Coronary artery (tissue), 2 donors: Measurements from ENCODE around the gene NR2F1.

Experiments used
- DNase-seq: peaks from one replicate; pipeline ENCODE4 v3.0.0-alpha.2; 2017; ENCODE audit warnings: low spot score
- H3K27ac ChIP-seq, 2 donors: fragments of 200-600 bp; sonication (generic); one replicate each; pipeline ENCODE4 v1.5.1; 2016 to 2019
- H3K4me3 ChIP-seq: fragments of 200-600 bp; sonication (generic); 2 replicates; pipeline ENCODE4 v1.5.1; 2016; ENCODE audit warnings: mild to moderate bottlenecking, moderate library complexity
- TF ChIP-seq, protein P1 (sequence below): fragments of 200-600 bp; sonication (generic); IDR thresholded peaks from one replicate; pipeline ENCODE4 v1.5.1; 2019; ENCODE audit warnings: antibody characterized with exemption

The NR2F1 gene

DNA sequence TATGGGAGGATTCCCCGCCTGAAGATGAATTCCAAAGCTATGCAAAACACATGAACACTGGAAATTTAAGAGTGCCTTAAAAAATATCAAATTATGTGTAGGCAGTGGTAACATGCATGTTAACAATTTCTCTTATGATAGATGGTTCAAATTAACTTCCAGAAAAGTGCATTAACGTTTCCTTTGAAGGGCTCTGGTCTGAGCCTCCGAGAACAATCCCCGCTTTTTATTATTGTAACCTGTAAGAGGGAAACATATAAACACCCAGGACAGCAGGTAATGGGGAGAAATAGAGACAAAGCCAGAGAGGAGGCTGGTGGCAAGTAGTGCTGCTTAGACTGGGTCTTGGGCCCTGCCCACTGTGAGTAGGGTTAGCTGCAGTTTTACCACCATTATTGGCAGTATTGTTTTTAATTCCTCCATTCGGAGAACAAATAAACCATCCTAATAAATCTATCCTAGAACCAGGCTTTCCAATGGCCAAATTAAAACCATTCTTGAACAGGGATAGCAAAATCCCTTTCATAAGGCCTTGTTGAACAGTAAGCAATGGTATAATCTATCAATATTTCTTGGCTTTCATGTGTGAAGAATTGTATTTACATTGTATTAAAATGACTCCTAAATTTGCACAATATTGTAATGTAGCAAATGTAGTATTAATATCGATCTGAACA, 6.3 kb downstream of the NR2F1 start:
- no peak for DNase-seq
- TF ChIP-seq, protein P1, sequence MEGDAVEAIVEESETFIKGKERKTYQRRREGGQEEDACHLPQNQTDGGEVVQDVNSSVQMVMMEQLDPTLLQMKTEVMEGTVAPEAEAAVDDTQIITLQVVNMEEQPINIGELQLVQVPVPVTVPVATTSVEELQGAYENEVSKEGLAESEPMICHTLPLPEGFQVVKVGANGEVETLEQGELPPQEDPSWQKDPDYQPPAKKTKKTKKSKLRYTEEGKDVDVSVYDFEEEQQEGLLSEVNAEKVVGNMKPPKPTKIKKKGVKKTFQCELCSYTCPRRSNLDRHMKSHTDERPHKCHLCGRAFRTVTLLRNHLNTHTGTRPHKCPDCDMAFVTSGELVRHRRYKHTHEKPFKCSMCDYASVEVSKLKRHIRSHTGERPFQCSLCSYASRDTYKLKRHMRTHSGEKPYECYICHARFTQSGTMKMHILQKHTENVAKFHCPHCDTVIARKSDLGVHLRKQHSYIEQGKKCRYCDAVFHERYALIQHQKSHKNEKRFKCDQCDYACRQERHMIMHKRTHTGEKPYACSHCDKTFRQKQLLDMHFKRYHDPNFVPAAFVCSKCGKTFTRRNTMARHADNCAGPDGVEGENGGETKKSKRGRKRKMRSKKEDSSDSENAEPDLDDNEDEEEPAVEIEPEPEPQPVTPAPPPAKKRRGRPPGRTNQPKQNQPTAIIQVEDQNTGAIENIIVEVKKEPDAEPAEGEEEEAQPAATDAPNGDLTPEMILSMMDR, result no peak
- H3K4me3 ChIP-seq, result no peak overlapping the region
- H3K27ac ChIP-seq, result no peak overlapping the region

DNA sequence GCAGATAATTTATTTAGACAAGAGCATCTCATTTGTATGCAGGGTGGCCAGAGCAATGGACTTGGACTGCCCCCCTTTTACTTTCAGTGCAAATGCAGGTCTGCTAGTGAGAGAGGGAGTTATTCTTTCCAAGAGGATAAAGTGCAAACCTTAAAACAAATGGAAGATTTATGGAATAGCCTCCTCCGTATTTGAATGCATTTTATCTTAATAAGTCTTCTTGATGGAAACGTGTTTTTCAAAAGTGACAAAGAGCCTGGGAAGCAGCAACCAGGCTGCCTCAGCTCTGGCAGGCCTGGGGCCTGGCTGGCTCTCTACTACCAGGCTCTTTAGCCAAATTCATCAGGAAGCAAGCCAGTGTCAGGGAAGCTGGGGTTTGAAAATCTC, 6.8 kb downstream of the NR2F1 start:
- no peak for DNase-seq
- TF ChIP-seq, protein P1, result no peak
- Histone ChIP-seq H3K4me3 (no peak overlapping the region), H3K27ac (no peak overlapping the region)

DNA sequence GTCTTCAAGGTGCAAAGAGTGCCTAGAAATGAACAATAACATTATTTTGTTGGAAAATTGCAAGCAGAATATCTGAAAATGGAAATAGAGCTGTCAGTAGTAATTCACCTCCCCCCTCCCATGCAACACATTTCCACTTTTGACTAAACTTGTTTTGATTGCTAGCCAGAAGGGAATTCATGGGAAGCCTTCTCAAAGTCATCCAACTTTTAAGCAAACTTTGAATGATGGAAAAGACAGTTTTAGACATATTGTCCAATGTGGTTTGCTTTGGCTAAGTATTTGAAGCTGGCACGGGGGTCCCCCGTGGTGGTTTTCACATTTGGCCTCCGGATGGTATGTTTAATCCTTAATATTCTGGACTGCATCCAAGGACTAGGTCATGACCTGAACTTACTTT, 7.5 kb downstream of the NR2F1 start:
- no peak overlapping the region for H3K4me3 ChIP-seq
- TF ChIP-seq, protein P1, result no peak
- H3K27ac ChIP-seq, result no peak overlapping the region
- DNase-seq, result no peak

DNA sequence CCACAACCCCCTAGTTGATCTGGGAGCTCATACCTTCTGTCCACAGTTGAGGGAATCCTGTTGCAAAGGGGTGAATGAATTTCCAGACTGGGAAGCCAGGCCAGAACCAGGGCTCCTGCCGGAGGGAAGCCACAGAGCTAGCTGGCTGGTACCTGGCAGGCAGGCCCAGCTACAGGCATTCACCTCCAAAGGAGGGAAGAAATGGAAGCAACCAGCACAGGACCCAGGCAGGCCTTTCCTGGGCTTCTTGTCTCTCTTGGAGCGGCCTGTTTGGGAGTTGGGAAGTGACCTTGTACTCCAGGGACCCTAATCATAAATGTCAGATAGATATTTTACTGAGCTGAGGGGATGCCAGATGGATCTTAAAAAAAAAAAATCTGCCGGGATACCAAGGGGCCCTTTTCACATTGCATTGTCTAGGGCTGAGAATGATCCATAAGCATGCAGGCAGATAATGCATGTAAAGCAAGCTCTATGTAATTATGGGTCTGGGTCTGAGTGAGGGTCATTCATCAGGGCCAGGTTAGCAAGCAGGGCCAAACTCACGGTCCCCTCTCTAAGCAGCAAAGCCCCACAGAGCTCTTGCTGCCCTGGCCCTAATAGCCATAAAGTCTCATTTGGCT, 8.4 kb downstream of the NR2F1 start:
- TF ChIP-seq, protein P1, result no peak
- no peak overlapping the region for H3K4me3 ChIP-seq
- DNase-seq, result no peak

DNA sequence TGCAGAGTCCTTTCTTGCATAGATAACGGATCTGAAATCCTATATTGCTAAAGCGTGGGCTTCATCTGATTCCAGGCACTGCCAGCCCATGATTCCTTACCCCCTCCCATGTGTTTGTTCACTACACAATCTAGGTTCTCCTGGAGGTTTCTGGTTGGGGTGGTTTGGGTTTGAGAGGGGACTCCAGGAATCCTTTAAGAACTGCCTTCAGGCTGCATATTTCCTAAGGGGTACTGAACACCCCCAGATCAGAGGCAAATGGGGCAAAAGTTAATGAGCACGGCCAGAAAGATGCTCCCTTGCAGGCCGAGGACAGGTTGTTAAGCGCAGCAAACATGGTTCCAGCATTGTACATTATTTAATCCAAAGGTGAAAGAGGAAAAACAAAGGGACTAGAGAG, 9.9 kb downstream of the NR2F1 start:
- Histone ChIP-seq H3K4me3 (no peak overlapping the region), H3K27ac (no peak overlapping the region)
- DNase-seq, result no peak
- TF ChIP-seq, protein P1, result no peak

More for the DNA sequence above, 8.4 kb downstream of the NR2F1 start:
- no peak overlapping the region for H3K27ac ChIP-seq

DNA sequence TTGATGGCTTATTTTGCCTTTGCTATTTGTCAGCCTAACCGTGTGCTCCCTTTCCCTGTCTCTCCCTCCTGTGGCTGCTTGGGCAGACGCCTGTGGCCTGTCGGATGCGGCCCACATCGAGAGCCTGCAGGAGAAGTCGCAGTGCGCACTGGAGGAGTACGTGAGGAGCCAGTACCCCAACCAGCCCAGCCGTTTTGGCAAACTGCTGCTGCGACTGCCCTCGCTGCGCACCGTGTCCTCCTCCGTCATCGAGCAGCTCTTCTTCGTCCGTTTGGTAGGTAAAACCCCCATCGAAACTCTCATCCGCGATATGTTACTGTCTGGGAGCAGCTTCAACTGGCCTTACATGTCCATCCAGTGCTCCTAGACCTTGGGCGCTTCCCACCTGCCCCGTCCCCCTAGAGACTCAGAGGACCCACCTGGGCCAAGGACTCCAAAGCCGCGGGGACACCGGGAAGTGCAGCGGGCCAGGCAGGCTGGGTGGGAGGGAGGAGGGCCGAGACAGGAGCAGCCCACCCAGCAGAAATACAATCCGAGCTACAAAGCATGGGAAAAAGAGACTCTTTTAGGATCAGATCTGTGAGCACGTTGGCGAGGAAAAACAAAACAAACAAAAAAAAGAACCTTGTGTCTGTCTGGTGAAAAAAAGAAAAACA, 10.6 kb downstream of the NR2F1 start:
- no peak for DNase-seq
- Histone ChIP-seq H3K4me3 (no peak overlapping the region), H3K27ac (no peak overlapping the region)
- TF ChIP-seq, protein P1, result no peak
